ENCODE data around the gene HRH4. TPM values are rescaled to one million over a fixed set of nuclear protein-coding genes. Genes with fewer than 3 reads are reported as not detected.

Gene HRH4
- total RNA-seq, 6 experiments from 2014 or later, result 0.06 to 0.32 (median 0.10) TPM

GRCh38 chr18:24456549-24456948, 3.9 kb upstream of the HRH4 start:
- intact Hi-C loops (cut with DNase I), result no loop called here
- peaks cover 0 to under 1% (median 0%) of the 10 kb centered on the region in 4 donors for H3K36me3 ChIP-seq
- no peak overlapping the region for H3K27ac ChIP-seq
- 88% methylated on average over 4 of the region's 4 CpGs for WGBS (ENCODE audit: insufficient coverage, low coverage, low lambda C conversion rate, missing lambda C conversion rate)
- H3K4me1 ChIP-seq, result no peaks in the 10 kb centered on the region
- TF ChIP-seq POLR2A (IDR thresholded peaks at IDR 0.05) (no peak), CTCF (IDR thresholded peaks at IDR 0.05) (no peak)
- H3K9me3 ChIP-seq, result no peaks in the 10 kb centered on the region
- no peaks in the 10 kb centered on the region for H3K27me3 ChIP-seq
- ATAC-seq (no peak), DNase-seq (no peak)
- no peak overlapping the region for H3K4me3 ChIP-seq

GRCh38 chr18:24459772-24460171, 665 bp upstream of the HRH4 start:
- Histone ChIP-seq H3K4me3 (no peak overlapping the region), H3K4me1 (no peaks in the 10 kb centered on the region), H3K27me3 (no peaks in the 10 kb centered on the region), H3K27ac (no peak overlapping the region), H3K36me3 (no peaks in the 10 kb centered on the region), H3K9me3 (no peaks in the 10 kb centered on the region)
- 80% methylated on average over 3 of the region's 4 CpGs for WGBS (ENCODE audit: insufficient coverage, low coverage, low lambda C conversion rate, missing lambda C conversion rate)
- intact Hi-C loops (cut with DNase I), result no loop called here
- TF ChIP-seq CTCF (IDR thresholded peaks at IDR 0.05) (no peak), POLR2A (IDR thresholded peaks at IDR 0.05) (no peak)
- DNase-seq (no peak), ATAC-seq (no peak)

GRCh38 chr18:24461996-24462395, 1.6 kb downstream of the HRH4 start:
- ATAC-seq (no peak), DNase-seq (no peak)
- Histone ChIP-seq H3K27ac (no peak overlapping the region), H3K9me3 (no peaks in the 10 kb centered on the region), H3K36me3 (no peaks in the 10 kb centered on the region), H3K4me1 (no peaks in the 10 kb centered on the region), H3K4me3 (no peak overlapping the region), H3K27me3 (no peaks in the 10 kb centered on the region)
- WGBS (ENCODE audit: insufficient coverage, low coverage, low lambda C conversion rate, missing lambda C conversion rate), result 89% methylated on average over 8 of the region's 8 CpGs
- intact Hi-C loops (cut with DNase I), result no loop called here
- TF ChIP-seq CTCF (IDR thresholded peaks at IDR 0.05), result no peak
- TF ChIP-seq POLR2A (IDR thresholded peaks at IDR 0.05), result no peak

- Histone ChIP-seq H3K4me1 (no peaks in the 10 kb centered on the region), H3K36me3 (no peaks in the 10 kb centered on the region), H3K4me3 (no peak overlapping the region), H3K9me3 (no peaks in the 10 kb centered on the region), H3K27ac (no peak overlapping the region), H3K27me3 (no peaks in the 10 kb centered on the region)
- no peak for TF ChIP-seq CTCF (IDR thresholded peaks at IDR 0.05)
- TF ChIP-seq POLR2A (IDR thresholded peaks at IDR 0.05), result no peak
- DNase-seq (no peak), ATAC-seq (no peak)
- intact Hi-C loops (cut with DNase I), result no loop called here
- WGBS (ENCODE audit: insufficient coverage, low coverage, low lambda C conversion rate, missing lambda C conversion rate), result 68% methylated on average over 5 of the region's 5 CpGs
These were observed 2.7 kb downstream of the HRH4 start for GRCh38 chr18:24462838-24463775.
